K562 (cell line): ENCODE results near the gene CYP21A2. TPM values are rescaled to one million over a fixed set of nuclear protein-coding genes. Genes with fewer than 3 reads are reported as not detected.
"Not testable (repeated sequence)": the region's sequence is repeated elsewhere in the genome, so short reads cannot be mapped to it uniquely, and the experiment has no call there.

Source experiments
- ATAC-seq: fragments of 200-7000 bp; cut with Tn5 transposase; 3 replicates; pipeline ENCODE4 v1.9.1; 2020; ENCODE audit warnings: moderate library complexity
- BruUV-seq: library from RNA; stranded (reverse); fragments of 400-500 nt; replicated peaks from 2 replicates; lab custom pipeline; 2021; lab: Mats Ljungman, UMichigan
- CTCF ChIA-PET: fragments of 300-600 bp; formaldehyde crosslinking; extraction: SDS; loops from one replicate; lab custom pipeline; 2021; ENCODE audit warnings: low intra/inter-chr PET ratio; lab: Yijun Ruan, JAX
- POLR2A ChIA-PET: fragments of 300-600, 350-650 bp; sonication (Branson Sonifier 250); formaldehyde crosslinking; extraction: SDS; loops from one replicate; lab custom pipeline; 2021; ENCODE audit warnings: antibody characterized with exemption, inconsistent platforms; lab: Yijun Ruan, JAX
- DNase-seq, 4 experiments: peaks; one replicate each; pipeline versions ENCODE4 v3.0.0 to v3.0.0-alpha.2; 2011 to 2018; ENCODE audit warnings: low spot score in 3 of 4, mixed read lengths in 3 of 4; ENCODE audit errors: extremely low read depth in 1 of 4
- FAIRE-seq: peaks from 2 replicates; lab custom pipeline; 2011; peaks lifted over from hg19 to GRCh38; lab: Jason Lieb, UNC
- H2AFZ ChIP-seq: 2 replicates; pipeline ENCODE4 v1.6.0; 2011; ENCODE audit warnings: low read depth, low read length, control low read depth, inconsistent platforms
- H3K27ac ChIP-seq: fragments of 200-600 bp; 3 replicates; pipeline ENCODE4 v1.8.0; 2011; ENCODE audit warnings: low read depth, mild to moderate bottlenecking, control low read depth, inconsistent platforms, low read length, moderate library complexity, mixed read lengths; ENCODE audit errors: extremely low read depth
- H3K27me3 ChIP-seq, 2 experiments: fragments of 300-600 bp in 1 of 2; 2 replicates in 1 of 2; 3 replicates in 1 of 2; pipeline versions ENCODE4 v1.6.0 to v1.8.0; 2011; ENCODE audit warnings: inconsistent platforms in 2 of 2, low read length in 2 of 2, mild to moderate bottlenecking in 1 of 2, mixed read lengths in 1 of 2, moderate library complexity in 1 of 2; ENCODE audit not compliant: control insufficient read depth in 2 of 2, insufficient read depth in 2 of 2
- H3K36me3 ChIP-seq: fragments of 300-600 bp; 3 replicates; pipeline ENCODE4 v1.8.0; 2011; ENCODE audit warnings: mild to moderate bottlenecking, low read length, inconsistent platforms; ENCODE audit not compliant: control insufficient read depth, insufficient read depth
- H3K4me1 ChIP-seq, 2 experiments: fragments of 200-600 bp in 1 of 2; replicated peaks in 1 of 2; 2 replicates in 1 of 2; 3 replicates in 1 of 2; pipeline versions ENCODE4 v1.5.1 to v1.8.0; 2011; ENCODE audit warnings: inconsistent platforms in 2 of 2, low read length in 2 of 2, mild to moderate bottlenecking in 1 of 2, mixed read lengths in 1 of 2, moderate library complexity in 1 of 2; ENCODE audit not compliant: control insufficient read depth in 2 of 2, insufficient read depth in 2 of 2
- H3K4me2 ChIP-seq: 2 replicates; pipeline ENCODE4 v1.6.1; 2011; ENCODE audit warnings: low read length, control low read depth, inconsistent platforms, mixed read lengths; ENCODE audit not compliant: insufficient read depth
- H3K4me3 ChIP-seq: fragments of 200-600 bp; sonication (generic), shearing (Covaris generic); 2 replicates; pipeline ENCODE4 v1.5.1; 2016; ENCODE audit warnings: control low read depth, inconsistent platforms
- H3K79me2 ChIP-seq: fragments of 200-600 bp; 3 replicates; pipeline ENCODE4 v1.8.0; 2011; ENCODE audit warnings: low read length, inconsistent platforms; ENCODE audit not compliant: control insufficient read depth, insufficient read depth
- H3K9ac ChIP-seq, 2 experiments: 2 replicates each; pipeline versions ENCODE4 v1.6.0 to v1.6.1; 2011; ENCODE audit warnings: low read depth in 2 of 2, low read length in 2 of 2, control low read depth in 1 of 2, inconsistent platforms in 1 of 2, mild to moderate bottlenecking in 1 of 2, mixed read lengths in 1 of 2; ENCODE audit not compliant: insufficient read depth in 1 of 2
- H3K9me1 ChIP-seq: one replicate; pipeline ENCODE4 v1.6.0; 2011; ENCODE audit warnings: inconsistent platforms, mild to moderate bottlenecking, low read length, moderate library complexity; ENCODE audit not compliant: control insufficient read depth, insufficient read depth
- H3K9me3 ChIP-seq: replicated peaks from 2 replicates; pipeline ENCODE4 v1.5.1; 2011; ENCODE audit warnings: low read depth, low read length, inconsistent platforms; ENCODE audit not compliant: control insufficient read depth, insufficient read depth
- H4K20me1 ChIP-seq: replicated peaks from 2 replicates; pipeline ENCODE4 v1.6.1; 2011; ENCODE audit warnings: low read length, inconsistent platforms, mixed read lengths; ENCODE audit not compliant: control insufficient read depth, insufficient read depth
- L3MBTL2 ChIP-seq: fragments of 450-650 bp; IDR thresholded peaks from 2 replicates; pipeline ENCODE4 v1.6.1; 2016; ENCODE audit warnings: mild to moderate bottlenecking, moderate library complexity
- ZNF592 ChIP-seq: fragments of 450-650 bp; IDR thresholded peaks from 2 replicates; pipeline ENCODE4 v1.6.1; 2017; ENCODE audit warnings: antibody characterized with exemption, mild to moderate bottlenecking
- WGBS: fragments of 100-300 bp; shearing (Covaris generic); methylation state at CpG from one replicate; pipeline ENCODE4 v1.1.6; 2016; ENCODE audit warnings: low coverage, mixed read lengths; ENCODE audit not compliant: insufficient coverage; ENCODE audit errors: missing lambda C conversion rate; 5-methylcytosine and 5-hydroxymethylcytosine counted together
- in situ Hi-C: fragments of 300-500 bp; cut with MboI; formaldehyde crosslinking; loops from 4 replicates; pipeline ENCODE4 v1.15.0; 2018; ENCODE audit warnings: inconsistent platforms, mixed read lengths
- intact Hi-C: fragments of 100-400 bp; cut with micrococcal nuclease; formaldehyde crosslinking; loops from 2 replicates; pipeline ENCODE4 v1.14.2; 2022
- polyA plus RNA-seq, 8 experiments: library from polyadenylated mRNA; depleted of rRNA in 4 of 8; stranded (reverse) in 5 of 8; unstranded in 3 of 8; fragments of >200 nt; fragmentation: Nextera tagmentation in 2 of 8; fragmentation: Illumina TruSeq in 1 of 8; extraction: Ambion mirVana in 2 of 8; extraction: Trizol in 1 of 8; gene quantifications; 2 replicates each; pipeline versions ENCODE4 v1.2.1 to v1.2.3, GENCODE V29; 2011 to 2014; ENCODE audit warnings: inconsistent platforms in 1 of 8, missing spikeins in 1 of 8
- total RNA-seq, 7 experiments: library from RNA; depleted of rRNA in 6 of 7; stranded (reverse); fragments of >200 nt in 6 of 7; fragmentation: Illumina TruSeq in 2 of 7; extraction: Trizol in 2 of 7; gene quantifications; 2 replicates each; pipeline versions ENCODE4 v1.2.1 to v1.2.3, GENCODE V29; 2011 to 2021; ENCODE audit warnings: low replicate concordance in 1 of 7

CYP21A2 gene
- total and polyA plus RNA-seq, 9 of the 15 experiments (the other 6 are each of a cell fraction or from before 2014, with no cell fraction given) = 0.03 to 1.4 (median 0.19) TPM

GRCh38 chr6:32012941-32013617 lies 25.1 kb upstream of the CYP21A2 start (continued):
- peak; percentile 78; the same call in 1 of the 2 replicates for TF ChIP-seq ZNF592
- peak; percentile 72; the same call in 1 of the 2 replicates for TF ChIP-seq L3MBTL2
- TF ChIP-seq, all 486 proteins: peak for 9; not testable (repeated sequence) for 477

GRCh38 chr6:32013738-32014137 lies 24.5 kb upstream of the CYP21A2 start:
- intact Hi-C loops, in situ Hi-C loops, H3K27me3 ChIP-seq, H3K9me3 ChIP-seq, H3K27ac ChIP-seq, H4K20me1 ChIP-seq, POLR2A ChIA-PET, H3K9me1 ChIP-seq, DNase-seq, H3K36me3 ChIP-seq, H3K9ac ChIP-seq, CTCF ChIA-PET, H3K4me1 ChIP-seq, H3K4me3 ChIP-seq, ATAC-seq, H3K4me2 ChIP-seq, H3K79me2 ChIP-seq, H2AFZ ChIP-seq: not testable (repeated sequence)
- peak; percentile 80 for FAIRE-seq
- WGBS = no CpG with 5 or more reads among the region's 5 CpGs
- TSS peak; percentile 31 for BruUV-seq

GRCh38 chr6:32014547-32014946 lies 23.7 kb upstream of the CYP21A2 start, which contains the start of gene C4B:
TSS of gene C4B (plus strand) at chr6:32014795. CDS start at chr6:32014846, 51 bp downstream.
- H3K9me1 ChIP-seq, H3K4me3 ChIP-seq, DNase-seq, H2AFZ ChIP-seq, H3K4me1 ChIP-seq, H4K20me1 ChIP-seq, POLR2A ChIA-PET, H3K27me3 ChIP-seq, in situ Hi-C loops, H3K36me3 ChIP-seq, BruUV-seq, H3K27ac ChIP-seq, CTCF ChIA-PET, H3K79me2 ChIP-seq, H3K4me2 ChIP-seq, H3K9ac ChIP-seq, intact Hi-C loops, H3K9me3 ChIP-seq: not testable (repeated sequence)
- WGBS = no CpG with 5 or more reads among the region's 6 CpGs
- peak; percentile 22; the same call in 2 of the 3 replicates for ATAC-seq
- FAIRE-seq = peak; percentile 77
